22Rv1 (cell line): Measurements from ENCODE around the gene UNC79.

Source experiments
- CTCF ChIP-seq: fragments of 450-650 bp; IDR thresholded peaks from 2 replicates; pipeline ENCODE4 v1.5.1; 2017; ENCODE audit warnings: mild to moderate bottlenecking
- ZFX ChIP-seq: fragments of 450-650 bp; IDR thresholded peaks from 2 replicates; pipeline ENCODE4 v1.6.1; 2017; ENCODE audit warnings: antibody characterized with exemption, borderline replicate concordance

GRCh38 chr14:93736378-93737014 lies 305.8 kb downstream of the UNC79 start:
- TF ChIP-seq CTCF: peak; percentile 65
- no peak for TF ChIP-seq ZFX
